Hepatocyte (in vitro differentiated cells): ENCODE measurements around the gene ZC3H7B.

ENCODE experiments used
- EZH2phosphoT487 ChIP-seq: fragments of 200-600 bp; sonication (generic); IDR thresholded peaks from one replicate; pipeline ENCODE4 v1.6.1; 2018; ENCODE audit warnings: antibody characterized with exemption, mild to moderate bottlenecking, low read depth, moderate library complexity; ENCODE audit not compliant: unreplicated experiment, severe bottlenecking
- TF ChIP-seq, protein P1 (sequence below): fragments of 200-600 bp; sonication (generic); IDR thresholded peaks from 2 replicates; pipeline ENCODE4 v1.5.1; 2016; ENCODE audit warnings: antibody characterized with exemption, mild to moderate bottlenecking; ENCODE audit not compliant: poor library complexity

DNA sequence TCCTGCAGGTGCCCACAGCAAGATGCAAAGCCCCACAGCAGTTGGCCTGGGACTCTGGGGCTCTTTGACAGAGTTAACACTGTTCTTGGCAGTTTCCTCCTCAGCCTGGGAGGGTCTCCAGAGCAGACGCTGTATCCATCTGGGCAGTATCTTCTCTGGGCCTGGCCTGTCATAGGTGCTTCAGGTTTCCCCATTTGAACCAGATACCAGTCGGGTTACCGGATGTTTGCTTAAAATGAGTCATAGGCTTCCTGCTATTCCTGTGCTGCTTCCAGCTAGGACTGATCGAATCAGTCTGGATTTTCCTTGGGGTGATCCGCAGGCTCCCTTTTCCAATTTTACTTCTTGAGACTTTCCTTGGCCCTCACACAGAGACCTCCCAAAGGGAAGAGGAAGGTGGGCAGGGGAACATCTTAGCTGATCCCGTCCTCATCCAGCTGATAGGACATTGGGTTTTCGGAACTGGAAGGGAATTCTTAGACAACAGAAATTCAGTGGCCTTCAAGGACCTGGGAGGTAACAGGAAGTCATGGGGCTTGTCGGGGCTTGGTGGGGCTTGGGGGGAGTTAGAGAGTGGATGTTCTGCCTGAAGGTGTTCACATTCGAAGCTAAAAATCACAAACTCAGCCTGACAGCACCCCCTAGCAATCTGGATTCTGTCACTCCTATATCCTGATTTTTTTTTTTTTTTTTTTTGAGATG lies 12.9 kb upstream of the ZC3H7B start:
- no peak for TF ChIP-seq EZH2phosphoT487
- TF ChIP-seq, protein P1, sequence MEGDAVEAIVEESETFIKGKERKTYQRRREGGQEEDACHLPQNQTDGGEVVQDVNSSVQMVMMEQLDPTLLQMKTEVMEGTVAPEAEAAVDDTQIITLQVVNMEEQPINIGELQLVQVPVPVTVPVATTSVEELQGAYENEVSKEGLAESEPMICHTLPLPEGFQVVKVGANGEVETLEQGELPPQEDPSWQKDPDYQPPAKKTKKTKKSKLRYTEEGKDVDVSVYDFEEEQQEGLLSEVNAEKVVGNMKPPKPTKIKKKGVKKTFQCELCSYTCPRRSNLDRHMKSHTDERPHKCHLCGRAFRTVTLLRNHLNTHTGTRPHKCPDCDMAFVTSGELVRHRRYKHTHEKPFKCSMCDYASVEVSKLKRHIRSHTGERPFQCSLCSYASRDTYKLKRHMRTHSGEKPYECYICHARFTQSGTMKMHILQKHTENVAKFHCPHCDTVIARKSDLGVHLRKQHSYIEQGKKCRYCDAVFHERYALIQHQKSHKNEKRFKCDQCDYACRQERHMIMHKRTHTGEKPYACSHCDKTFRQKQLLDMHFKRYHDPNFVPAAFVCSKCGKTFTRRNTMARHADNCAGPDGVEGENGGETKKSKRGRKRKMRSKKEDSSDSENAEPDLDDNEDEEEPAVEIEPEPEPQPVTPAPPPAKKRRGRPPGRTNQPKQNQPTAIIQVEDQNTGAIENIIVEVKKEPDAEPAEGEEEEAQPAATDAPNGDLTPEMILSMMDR: no peak
